Measurements from ENCODE around the gene CLSTN2.

The CLSTN2 gene

DNA sequence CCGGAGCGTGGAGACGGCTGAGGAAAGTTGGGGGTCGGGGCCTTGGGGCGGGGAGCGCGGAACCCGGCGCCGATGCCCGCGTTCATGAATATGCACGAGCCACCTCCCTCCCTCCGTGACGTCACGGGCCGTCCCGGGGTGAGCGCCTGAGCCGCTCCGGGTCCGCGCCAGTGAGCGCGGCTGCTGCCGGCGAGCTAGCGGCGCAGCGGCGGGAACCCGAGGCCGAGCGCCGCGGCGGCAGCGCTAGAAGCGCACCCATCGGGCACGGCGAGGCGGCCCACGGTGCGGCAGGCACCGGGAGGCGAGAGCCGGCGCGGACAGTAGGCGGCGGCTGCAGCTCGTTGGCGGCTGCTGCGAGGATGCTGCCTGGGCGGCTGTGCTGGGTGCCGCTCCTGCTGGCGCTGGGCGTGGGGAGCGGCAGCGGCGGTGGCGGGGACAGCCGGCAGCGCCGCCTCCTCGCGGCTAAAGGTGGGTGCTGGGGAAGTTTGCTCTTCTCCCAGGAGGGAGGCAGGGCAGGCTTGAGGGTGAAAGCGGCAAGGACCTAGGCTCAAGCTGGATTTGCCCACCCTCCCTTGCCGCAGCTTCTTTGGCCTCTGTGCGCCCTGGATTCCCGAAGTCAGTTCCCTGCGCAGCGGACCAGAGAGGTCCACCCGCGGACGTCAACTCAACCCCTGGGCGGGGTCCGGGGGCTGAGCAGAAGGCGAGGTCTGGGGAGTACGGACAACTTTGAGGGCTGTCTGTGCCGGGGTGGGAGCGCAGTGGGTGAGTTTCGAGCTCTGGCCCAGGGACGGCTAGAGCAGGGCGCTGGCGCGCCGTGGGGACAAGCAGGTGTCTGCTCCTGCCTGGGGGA, at the start of gene CLSTN2:
Gene CLSTN2 (plus strand): TSS at position 170 of the 850 bp plus-strand sequence.
- Mint-ChIP-seq H3K27me3 (peaks cover 23% of the 10 kb centered on the region), H3K27ac (no peak within 1 kb of the TSS), H3K4me3 (no peak within 1 kb of the TSS), H3K4me1 (peaks cover 9% of the 10 kb centered on the region), H3K9me3 (peaks cover 2% of the 10 kb centered on the region), H3K36me3 (peaks cover 2% of the 10 kb centered on the region)
- DNase-seq (ENCODE audit: low spot score in 2 of 2) (no peak), ATAC-seq (ENCODE audit: low read depth) (no peak)

DNA sequence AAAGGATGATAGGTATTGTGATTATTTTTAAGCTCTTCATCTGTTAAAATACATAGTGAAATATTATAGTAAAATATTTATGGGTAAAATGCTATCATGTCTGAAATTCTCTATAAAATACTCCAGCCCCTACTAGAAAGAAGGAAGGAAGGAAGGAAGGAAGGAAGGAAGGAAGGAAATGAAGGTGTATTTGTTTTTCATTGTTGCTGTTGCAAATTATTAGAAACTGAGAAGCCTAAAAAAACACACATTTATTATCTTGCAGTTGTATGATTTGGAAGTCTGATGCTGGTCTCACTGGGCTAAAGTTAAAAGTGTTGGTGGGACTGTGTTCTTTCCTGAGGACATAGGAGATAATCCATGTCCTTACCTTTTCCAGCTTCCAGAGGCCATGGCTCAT, 47.6 kb upstream of the CLSTN2 start:
- ATAC-seq (ENCODE audit: low read depth) (no peak), DNase-seq (ENCODE audit: low spot score in 2 of 2) (no peak)
- Mint-ChIP-seq H3K4me1 (no peaks in the 10 kb centered on the region), H3K27ac (no peak overlapping the region), H3K27me3 (no peaks in the 10 kb centered on the region), H3K4me3 (no peak overlapping the region), H3K36me3 (no peaks in the 10 kb centered on the region), H3K9me3 (peaks cover 1% of the 10 kb centered on the region)

DNA sequence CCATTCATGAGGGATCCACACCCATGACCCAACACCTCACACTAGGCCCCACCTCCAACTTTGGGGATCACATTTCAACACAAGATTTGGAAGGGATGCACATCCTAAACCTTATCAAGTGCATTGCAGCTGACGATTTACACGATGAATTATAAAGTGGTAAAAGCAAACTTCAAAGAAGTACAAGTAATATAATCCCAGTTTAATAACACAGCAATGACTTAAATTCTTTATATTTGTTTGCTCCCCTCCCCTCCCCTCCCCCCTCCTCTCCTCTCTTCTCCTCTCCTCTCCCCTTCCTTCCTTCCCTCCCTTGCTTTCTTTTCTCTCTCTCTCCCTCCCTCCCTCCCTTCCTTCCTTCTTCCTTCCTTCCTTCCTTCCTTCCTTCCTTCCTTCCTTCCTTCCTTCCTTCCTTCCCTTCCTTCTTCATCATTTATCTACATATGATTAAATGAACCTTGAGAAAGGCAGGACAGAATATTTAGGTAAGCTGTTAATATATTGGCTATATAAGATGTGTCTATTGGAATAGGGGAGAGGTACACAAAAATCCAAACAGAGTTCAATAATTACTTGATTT, 46.3 kb upstream of the CLSTN2 start:
- ATAC-seq (ENCODE audit: low read depth) = no peak
- no peak for DNase-seq (ENCODE audit: low spot score in 2 of 2)
- peaks cover 1% of the 10 kb centered on the region for H3K9me3 Mint-ChIP-seq
- no peaks in the 10 kb centered on the region for H3K36me3 Mint-ChIP-seq
- H3K27me3 Mint-ChIP-seq = no peaks in the 10 kb centered on the region
- H3K27ac Mint-ChIP-seq = no peak overlapping the region
- H3K4me1 Mint-ChIP-seq = no peaks in the 10 kb centered on the region
- no peak overlapping the region for H3K4me3 Mint-ChIP-seq

DNA sequence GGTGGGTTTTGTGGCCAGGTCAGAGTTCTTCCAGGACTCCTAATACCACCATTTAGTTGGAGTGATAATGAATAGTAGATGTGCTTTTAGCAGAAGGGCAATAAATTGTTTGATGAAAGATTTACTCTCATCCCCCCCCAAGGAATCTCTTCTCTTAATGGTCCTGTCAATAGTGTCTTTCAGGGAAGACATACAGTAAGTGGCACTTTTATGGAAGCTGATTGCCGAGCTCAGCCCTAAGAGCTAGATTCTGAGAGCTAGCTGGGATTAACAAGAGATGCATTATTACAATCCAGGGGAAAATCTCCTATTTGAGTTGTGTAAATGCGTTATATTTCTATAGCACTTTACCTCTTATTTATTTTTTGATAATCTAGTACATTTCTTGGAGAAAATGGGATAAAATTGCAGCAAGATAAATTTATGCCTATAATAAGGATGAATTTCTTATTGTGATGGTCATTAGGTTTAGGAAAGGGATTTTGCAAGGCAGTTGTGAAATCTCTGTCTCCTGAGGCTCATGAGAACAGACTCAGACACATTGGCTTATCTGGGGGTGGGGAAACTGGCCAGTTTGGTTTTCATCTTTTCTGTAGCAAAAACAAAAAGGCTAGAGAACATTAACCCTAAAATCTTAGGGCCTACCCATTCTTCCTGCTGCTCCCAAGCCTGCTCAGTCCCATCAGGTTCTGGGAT, 41.6 kb upstream of the CLSTN2 start:
- Mint-ChIP-seq H3K27ac (no peak overlapping the region), H3K27me3 (no peaks in the 10 kb centered on the region), H3K9me3 (no peaks in the 10 kb centered on the region), H3K4me1 (no peaks in the 10 kb centered on the region), H3K36me3 (no peaks in the 10 kb centered on the region), H3K4me3 (no peak overlapping the region)
- no peak for DNase-seq (ENCODE audit: low spot score in 2 of 2)
- no peak for ATAC-seq (ENCODE audit: low read depth)

DNA sequence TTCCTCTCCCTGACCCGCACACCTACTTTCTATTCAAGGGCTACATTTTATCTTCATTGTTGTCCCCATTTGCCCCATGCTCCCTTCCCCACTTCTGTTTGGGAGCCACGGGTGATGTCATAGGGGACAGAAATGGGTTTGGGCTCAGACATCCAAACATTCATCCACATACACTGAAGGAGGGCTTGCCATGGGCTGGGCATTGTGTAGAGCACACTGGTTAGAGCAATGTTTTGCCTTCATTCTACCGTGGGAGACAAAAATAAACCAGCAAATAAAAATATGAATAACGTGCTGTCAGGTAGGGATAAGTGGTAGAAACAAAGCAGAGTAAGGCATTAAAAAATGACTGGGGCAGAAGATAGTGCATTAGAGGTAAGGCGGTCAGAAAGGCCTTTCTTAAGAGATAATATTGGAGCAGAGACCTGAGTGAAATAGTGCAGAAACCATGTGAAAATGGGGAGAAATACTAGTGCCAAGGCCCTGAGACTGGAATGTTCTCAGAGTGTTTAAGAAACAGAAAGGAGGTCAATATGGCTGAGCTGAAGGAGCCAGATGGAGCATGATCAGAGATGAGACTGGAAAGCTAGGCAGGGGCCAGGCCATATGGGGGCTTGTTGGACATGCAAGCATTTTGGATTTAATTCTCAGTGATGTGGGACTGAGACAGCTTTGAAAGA, 40.9 kb upstream of the CLSTN2 start:
- no peak overlapping the region for H3K27ac Mint-ChIP-seq
- no peak overlapping the region for H3K4me3 Mint-ChIP-seq
- ATAC-seq (ENCODE audit: low read depth) (no peak), DNase-seq (ENCODE audit: low spot score in 2 of 2) (no peak)
- H3K9me3 Mint-ChIP-seq = no peaks in the 10 kb centered on the region
- H3K27me3 Mint-ChIP-seq = no peaks in the 10 kb centered on the region
- no peaks in the 10 kb centered on the region for H3K4me1 Mint-ChIP-seq
- no peaks in the 10 kb centered on the region for H3K36me3 Mint-ChIP-seq

DNA sequence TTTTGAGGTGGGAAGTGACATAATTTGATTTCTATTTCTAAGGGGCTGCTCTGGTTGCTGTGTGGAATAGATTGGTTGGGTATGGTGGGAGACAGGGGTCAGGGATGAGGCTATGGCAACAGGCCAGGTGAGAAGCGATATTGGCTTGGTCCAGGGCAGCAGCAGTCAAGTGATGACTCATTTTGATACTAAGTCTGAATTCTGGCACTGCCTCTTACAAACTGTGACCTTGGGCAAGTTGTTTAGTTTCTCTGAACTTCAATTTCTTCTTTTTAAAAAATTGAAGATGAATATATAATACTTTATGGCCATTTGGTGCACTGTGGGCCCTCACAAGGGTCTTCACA, 40.4 kb upstream of the CLSTN2 start:
- Mint-ChIP-seq H3K4me1 (no peaks in the 10 kb centered on the region), H3K4me3 (no peak overlapping the region)

DNA sequence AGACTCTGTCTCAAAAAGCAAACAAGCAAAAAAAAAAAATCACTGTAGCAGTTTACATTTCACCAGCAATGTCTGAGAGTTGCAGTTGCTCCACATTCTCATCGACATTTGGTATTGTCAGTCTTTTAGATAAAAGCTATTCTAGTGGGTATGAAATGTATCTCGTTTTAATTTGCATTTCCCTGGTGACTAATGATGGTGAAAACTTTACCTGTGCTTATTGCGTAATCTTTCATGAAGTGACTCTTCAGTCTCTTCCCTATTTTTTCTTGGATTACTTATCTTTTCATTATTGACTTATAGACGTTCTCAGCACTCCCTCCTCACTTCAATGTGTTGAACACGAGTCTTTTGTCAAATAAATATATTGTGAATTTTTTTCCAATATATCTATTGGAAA, 37.2 kb upstream of the CLSTN2 start:
- H3K27me3 Mint-ChIP-seq = no peaks in the 10 kb centered on the region
- H3K4me1 Mint-ChIP-seq = no peaks in the 10 kb centered on the region
- no peaks in the 10 kb centered on the region for H3K9me3 Mint-ChIP-seq
- DNase-seq (ENCODE audit: low spot score in 2 of 2) = no peak
- H3K36me3 Mint-ChIP-seq = no peaks in the 10 kb centered on the region
- no peak overlapping the region for H3K27ac Mint-ChIP-seq
- no peak for ATAC-seq (ENCODE audit: low read depth)
- no peak overlapping the region for H3K4me3 Mint-ChIP-seq

More for the DNA sequence above, 40.4 kb upstream of the CLSTN2 start:
- H3K36me3 Mint-ChIP-seq = no peaks in the 10 kb centered on the region
- no peaks in the 10 kb centered on the region for H3K9me3 Mint-ChIP-seq
- H3K27ac Mint-ChIP-seq = no peak overlapping the region
- DNase-seq (ENCODE audit: low spot score in 2 of 2) = no peak
- no peak for ATAC-seq (ENCODE audit: low read depth)
- no peaks in the 10 kb centered on the region for H3K27me3 Mint-ChIP-seq

DNA sequence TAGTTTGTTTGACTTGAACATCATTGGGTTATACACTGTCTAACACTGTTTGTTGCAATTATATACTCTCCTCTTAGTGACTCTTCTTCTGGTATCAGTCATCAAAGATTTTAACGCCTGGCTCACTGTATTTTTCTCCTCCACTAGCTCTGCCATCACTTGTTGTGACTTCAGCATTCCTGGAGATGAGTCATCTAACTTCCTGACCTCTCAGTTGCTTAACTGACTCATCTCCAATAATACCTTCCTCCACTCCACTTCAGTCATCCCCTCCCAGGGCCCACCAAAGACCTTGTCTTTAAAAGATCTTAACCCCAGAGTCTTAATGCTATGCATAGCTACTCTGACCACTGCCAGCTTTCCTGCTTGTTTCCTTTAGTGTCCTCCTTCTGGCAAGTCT, 28.6 kb upstream of the CLSTN2 start:
- H3K4me1 Mint-ChIP-seq = no peaks in the 10 kb centered on the region
- no peaks in the 10 kb centered on the region for H3K27me3 Mint-ChIP-seq
- DNase-seq (ENCODE audit: low spot score in 2 of 2) (no peak), ATAC-seq (ENCODE audit: low read depth) (no peak)
- H3K27ac Mint-ChIP-seq = no peak overlapping the region
- H3K9me3 Mint-ChIP-seq = peaks cover 1% of the 10 kb centered on the region
- H3K4me3 Mint-ChIP-seq = no peak overlapping the region
- H3K36me3 Mint-ChIP-seq = no peaks in the 10 kb centered on the region

DNA sequence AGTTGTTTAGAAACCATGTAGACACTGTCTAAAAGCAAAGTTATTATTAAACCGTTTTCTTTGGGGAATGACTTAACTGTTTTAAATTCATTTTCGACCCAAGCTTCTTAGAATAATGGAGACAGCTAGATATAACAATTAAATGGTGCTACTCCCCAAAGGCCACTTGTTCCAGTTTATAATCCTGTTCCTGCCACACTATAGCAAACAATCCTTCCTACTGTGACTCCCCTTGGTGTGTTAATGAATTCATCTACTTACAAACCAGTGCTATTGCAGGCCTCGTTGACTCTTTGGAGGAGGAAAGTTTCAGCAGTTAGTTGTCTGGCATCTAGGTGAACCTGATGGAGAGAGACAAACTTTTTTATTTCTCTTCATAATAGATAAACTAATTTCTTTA, 25.2 kb upstream of the CLSTN2 start:
- Mint-ChIP-seq H3K36me3 (no peaks in the 10 kb centered on the region), H3K9me3 (peaks cover 4% of the 10 kb centered on the region), H3K27ac (no peak overlapping the region), H3K4me1 (no peaks in the 10 kb centered on the region), H3K27me3 (no peaks in the 10 kb centered on the region), H3K4me3 (no peak overlapping the region)
- no peak for ATAC-seq (ENCODE audit: low read depth)
- no peak for DNase-seq (ENCODE audit: low spot score in 2 of 2)

DNA sequence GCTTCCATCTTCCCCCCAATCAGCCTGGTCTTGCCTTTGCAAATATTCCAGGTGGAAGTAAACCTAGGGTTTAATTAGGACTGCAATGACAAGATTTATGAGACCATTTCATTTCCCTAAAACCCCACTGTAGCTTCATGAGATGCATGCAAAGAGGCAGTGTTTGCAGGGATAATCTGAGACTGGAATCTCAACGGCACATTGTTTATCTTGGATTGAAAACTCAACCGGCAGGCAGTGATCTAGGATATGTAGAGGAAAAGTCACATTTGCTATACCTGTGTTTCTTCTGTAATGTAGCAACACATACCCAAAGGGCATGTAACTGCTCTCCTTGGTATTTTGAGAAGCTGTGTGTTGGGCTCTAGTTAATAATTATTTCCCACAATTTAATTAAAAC, 18.7 kb upstream of the CLSTN2 start:
- Mint-ChIP-seq H3K4me3 (no peak overlapping the region), H3K27me3 (peaks cover 4% of the 10 kb centered on the region), H3K27ac (no peak overlapping the region), H3K36me3 (no peaks in the 10 kb centered on the region), H3K4me1 (no peaks in the 10 kb centered on the region), H3K9me3 (peaks cover 4% of the 10 kb centered on the region)
- DNase-seq (ENCODE audit: low spot score in 2 of 2) (no peak), ATAC-seq (ENCODE audit: low read depth) (no peak)

DNA sequence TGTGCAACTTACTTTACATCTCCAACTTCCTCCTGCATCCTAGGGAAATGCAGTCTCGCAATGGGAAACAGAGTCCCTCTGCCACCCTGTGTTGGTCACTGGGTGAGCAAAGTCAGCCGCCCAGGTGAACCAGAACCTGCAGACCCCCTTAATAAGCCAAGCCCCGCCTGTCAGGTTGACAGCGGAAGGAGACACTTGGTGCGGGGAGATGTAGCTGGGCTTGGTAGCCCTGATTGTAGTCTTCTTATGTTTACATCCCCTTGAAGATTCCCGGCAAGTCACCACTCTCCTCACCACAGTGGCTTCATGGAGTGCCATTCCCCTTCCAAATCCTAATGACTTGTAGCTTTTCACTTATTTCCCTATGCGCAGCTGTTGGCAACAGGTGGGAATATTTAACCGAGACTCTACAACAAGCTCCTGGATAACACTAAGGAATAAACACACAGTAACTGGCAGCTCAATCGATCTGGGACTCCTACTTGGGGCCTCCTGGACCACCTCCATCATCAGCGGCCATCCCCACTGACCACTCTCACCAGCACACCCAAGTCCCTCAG, 17.7 kb upstream of the CLSTN2 start:
- Mint-ChIP-seq H3K27ac (no peak overlapping the region), H3K36me3 (no peaks in the 10 kb centered on the region), H3K9me3 (peaks cover 4% of the 10 kb centered on the region), H3K27me3 (peaks cover 4% of the 10 kb centered on the region), H3K4me3 (no peak overlapping the region), H3K4me1 (no peaks in the 10 kb centered on the region)
- ATAC-seq (ENCODE audit: low read depth) (no peak), DNase-seq (ENCODE audit: low spot score in 2 of 2) (no peak)

DNA sequence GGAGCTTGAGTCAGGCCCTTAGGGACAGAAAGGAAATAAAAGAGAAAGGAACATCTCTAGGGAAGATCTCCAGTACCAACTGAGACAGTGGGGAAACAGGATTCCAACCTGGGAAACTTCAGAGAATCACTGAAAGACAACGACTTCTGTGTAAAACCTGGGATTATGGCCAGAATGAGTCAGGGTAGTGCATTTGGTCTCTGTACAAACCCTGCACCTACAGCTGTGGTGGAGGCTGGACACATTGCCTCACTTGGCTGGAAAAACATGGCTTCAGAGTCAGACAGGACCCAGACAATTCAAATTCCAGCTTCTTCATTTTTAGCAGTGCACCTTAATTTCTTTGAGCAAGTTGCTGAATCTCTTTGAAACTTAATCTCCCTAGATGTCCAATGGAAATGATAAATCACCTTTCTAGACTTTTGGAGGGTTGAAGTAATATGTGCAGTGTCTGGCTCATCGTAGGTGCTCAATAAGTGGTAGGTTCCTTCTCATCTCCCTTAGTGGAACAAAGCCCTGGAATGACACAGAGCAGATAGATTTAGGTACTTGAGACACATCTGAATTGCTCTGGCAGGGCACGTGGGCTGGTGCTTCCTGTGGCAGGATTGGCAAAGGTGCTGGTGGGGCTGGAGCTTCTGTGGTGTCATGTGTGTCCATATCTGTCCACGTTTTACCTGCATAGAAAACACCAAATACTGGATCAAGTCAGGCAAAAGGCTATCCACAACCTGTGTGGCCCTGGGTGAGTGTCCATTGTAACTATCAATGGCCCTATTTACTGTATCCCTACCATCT, 6.1 kb upstream of the CLSTN2 start:
- H3K4me1 Mint-ChIP-seq = no peaks in the 10 kb centered on the region
- no peak overlapping the region for H3K27ac Mint-ChIP-seq
- no peaks in the 10 kb centered on the region for H3K9me3 Mint-ChIP-seq
- H3K4me3 Mint-ChIP-seq = no peak overlapping the region
- H3K27me3 Mint-ChIP-seq = peaks cover 3% of the 10 kb centered on the region
- no peaks in the 10 kb centered on the region for H3K36me3 Mint-ChIP-seq
- DNase-seq (ENCODE audit: low spot score in 2 of 2) (no peak), ATAC-seq (ENCODE audit: low read depth) (no peak)

DNA sequence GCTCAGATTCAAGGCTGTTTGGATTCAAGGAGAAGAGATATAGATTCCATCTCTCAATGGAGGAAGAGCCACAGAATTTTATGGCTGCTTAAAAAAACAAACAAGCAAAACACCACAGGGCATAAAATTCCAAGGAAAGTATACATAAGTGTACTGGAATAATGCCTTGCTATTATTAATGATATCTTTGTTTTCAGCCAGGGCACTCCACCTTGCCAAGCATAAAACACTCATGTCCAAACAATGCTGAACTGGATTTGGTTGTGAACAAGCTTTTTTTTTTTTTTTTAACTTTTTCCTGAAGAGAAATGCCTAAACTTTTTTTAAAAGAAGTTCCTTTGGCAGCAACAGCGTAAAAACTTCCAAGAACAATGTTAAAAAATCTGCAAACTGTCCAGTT, 4.8 kb upstream of the CLSTN2 start:
- ATAC-seq (ENCODE audit: low read depth) (no peak), DNase-seq (ENCODE audit: low spot score in 2 of 2) (no peak)
- Mint-ChIP-seq H3K9me3 (no peaks in the 10 kb centered on the region), H3K4me3 (no peak overlapping the region), H3K4me1 (no peaks in the 10 kb centered on the region), H3K27ac (no peak overlapping the region), H3K27me3 (peaks cover 7% of the 10 kb centered on the region), H3K36me3 (no peaks in the 10 kb centered on the region)
